Left ventricle myocardium inferior (tissue), 1 donor: ENCODE measurements around the gene RLF. TPM values are rescaled to one million over a fixed set of nuclear protein-coding genes. Genes with fewer than 3 reads are reported as not detected.

Source experiments
- DNase-seq: peaks from one replicate; pipeline ENCODE4 v3.0.0-alpha.2; 2020
- H3K27ac ChIP-seq: fragments of 200-600 bp; replicated peaks from 2 replicates; pipeline ENCODE4 v1.8.0; 2021
- H3K27me3 ChIP-seq: fragments of 200-600 bp; 2 replicates; pipeline ENCODE4 v1.8.0; 2021; ENCODE audit warnings: low read depth
- H3K36me3 ChIP-seq: fragments of 200-600 bp; 2 replicates; pipeline ENCODE4 v1.8.0; 2021
- H3K4me1 ChIP-seq: fragments of 200-600 bp; 2 replicates; pipeline ENCODE4 v1.8.0; 2021
- H3K4me3 ChIP-seq: fragments of 200-600 bp; 2 replicates; pipeline ENCODE4 v1.8.0; 2021; ENCODE audit warnings: mild to moderate bottlenecking, moderate library complexity
- H3K9me3 ChIP-seq: fragments of 200-600 bp; replicated peaks from 2 replicates; pipeline ENCODE4 v1.8.0; 2021
- CTCF ChIP-seq: fragments of 200-600 bp; IDR thresholded peaks from 2 replicates; pipeline ENCODE4 v1.8.0; 2021; ENCODE audit warnings: antibody characterized with exemption, mild to moderate bottlenecking, borderline replicate concordance
- intact Hi-C: fragments of 100-400 bp; cut with micrococcal nuclease; formaldehyde crosslinking; loops from one replicate; pipeline ENCODE4 v1.11.0; 2022
- total RNA-seq: library from RNA; stranded (reverse); fragmentation: NEBNext Ultra II Directional; extraction: Animal tissue kit (Norgen Biotek cat#: 25700); gene quantifications from one replicate; pipeline ENCODE4 v1.2.1, GENCODE V29; 2021
- donor health status: DM: no; HTN: yes; CAD: no; lungs with severe emphysema.

Gene RLF
- total RNA-seq, 1 donor from 2014 or later = 13.2 TPM

DNA sequence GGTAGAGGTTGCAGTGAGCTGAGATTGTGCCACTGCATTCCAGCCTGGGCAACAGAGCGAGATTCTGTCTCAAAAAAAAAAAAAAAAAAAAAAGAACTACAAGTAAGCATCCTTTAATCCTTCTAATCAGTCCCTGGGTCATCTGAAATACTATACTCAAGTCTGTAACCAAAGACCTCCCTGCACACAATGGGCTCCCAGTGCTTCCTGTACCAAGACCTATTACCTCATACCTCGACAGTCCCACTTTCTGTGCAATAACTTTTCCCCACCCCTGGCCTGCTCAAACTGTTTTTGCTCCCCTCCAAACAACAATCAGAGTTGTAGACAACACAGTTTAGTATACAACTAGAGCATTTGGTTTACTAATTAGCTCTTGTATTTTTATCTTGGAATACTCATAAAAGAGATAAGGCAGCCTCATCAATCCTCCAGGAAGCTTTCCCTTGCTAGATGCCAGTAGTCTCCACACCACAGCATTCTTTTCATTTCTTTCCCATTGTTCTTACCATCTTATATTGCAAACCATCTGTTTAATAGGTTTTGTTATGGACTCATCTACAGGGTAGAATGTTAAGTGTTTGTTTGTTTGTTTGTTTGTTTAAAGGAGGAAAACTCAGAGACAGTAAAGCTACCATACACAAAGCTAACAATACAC, 19.2 kb upstream of the RLF start:
- TF ChIP-seq CTCF = no peak
- peaks cover 50% of the 10 kb centered on the region for H3K27me3 ChIP-seq
- no peaks in the 10 kb centered on the region for H3K4me1 ChIP-seq
- H3K9me3 ChIP-seq = no peaks in the 10 kb centered on the region
- no peak overlapping the region for H3K4me3 ChIP-seq
- no peak overlapping the region for H3K27ac ChIP-seq
- intact Hi-C loops = loop anchor here (5.0 to 10.0 kb wide), 2 partner anchors 200 to 263 kb away; no protein-coding TSS in a partner anchor
- DNase-seq = no peak
- H3K36me3 ChIP-seq = no peaks in the 10 kb centered on the region

GRCh38 chr1:40143891-40144575, 17.2 kb upstream of the RLF start:
- no peaks in the 10 kb centered on the region for H3K4me1 ChIP-seq
- no peak for DNase-seq
- TF ChIP-seq CTCF = peak; percentile 85

DNA sequence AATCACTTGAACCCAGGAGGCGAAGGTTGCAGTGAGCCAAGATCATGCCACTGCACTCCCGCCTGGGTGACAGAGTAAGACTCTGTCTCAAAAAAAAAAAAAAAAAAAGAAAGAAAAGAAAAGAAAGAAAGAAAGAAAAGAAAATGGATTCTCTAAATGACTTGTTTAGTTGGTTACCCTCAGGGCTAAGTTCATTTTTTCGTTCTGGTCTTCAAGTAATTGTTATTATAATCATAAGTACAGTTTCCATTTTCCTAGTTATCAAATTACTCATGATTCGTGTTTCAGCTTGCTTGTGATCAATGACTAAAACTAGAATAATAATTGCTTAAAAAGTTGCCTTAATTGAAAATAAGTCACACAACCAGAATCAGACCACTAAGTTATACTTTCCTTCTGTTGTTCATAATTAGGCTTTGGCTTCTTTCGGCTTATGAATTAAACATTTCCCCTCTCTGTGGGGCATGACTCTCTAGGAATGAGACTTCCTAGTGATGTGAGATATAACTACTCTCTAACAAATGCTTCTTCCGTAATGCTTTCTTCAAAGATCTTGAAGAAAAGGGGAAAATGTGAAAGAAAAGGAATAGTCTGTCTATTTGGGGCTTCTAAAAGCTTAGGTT, 9.6 kb upstream of the RLF start:
- Histone ChIP-seq H3K9me3 (no peaks in the 10 kb centered on the region), H3K27me3 (peaks cover 39% of the 10 kb centered on the region), H3K27ac (no peak overlapping the region), H3K4me3 (no peak overlapping the region), H3K36me3 (no peaks in the 10 kb centered on the region), H3K4me1 (no peaks in the 10 kb centered on the region)
- no peak for TF ChIP-seq CTCF
- intact Hi-C loops = no loop called here
- DNase-seq = no peak

More at GRCh38 chr1:40143891-40144575, 17.2 kb upstream of the RLF start:
- Histone ChIP-seq H3K4me3 (no peak overlapping the region), H3K36me3 (no peaks in the 10 kb centered on the region), H3K9me3 (no peaks in the 10 kb centered on the region), H3K27ac (no peak overlapping the region), H3K27me3 (peaks cover 60% of the 10 kb centered on the region)
- intact Hi-C loops = loop anchor here (5.0 to 10.0 kb wide), 2 partner anchors 198 to 261 kb away; no protein-coding TSS in a partner anchor

GRCh38 chr1:40153073-40153770, 8.0 kb upstream of the RLF start:
- H3K4me1 ChIP-seq = no peaks in the 10 kb centered on the region
- intact Hi-C loops = no loop called here
- TF ChIP-seq CTCF = peak; percentile 78

GRCh38 chr1:40155135-40155534, 6.1 kb upstream of the RLF start:
- H3K27ac ChIP-seq = no peak overlapping the region
- H3K4me3 ChIP-seq = no peak overlapping the region
- H3K36me3 ChIP-seq = no peaks in the 10 kb centered on the region
- DNase-seq = no peak
- peaks cover 5% of the 10 kb centered on the region for H3K27me3 ChIP-seq
- H3K9me3 ChIP-seq = no peaks in the 10 kb centered on the region
- intact Hi-C loops = no loop called here
- TF ChIP-seq CTCF = no peak
- H3K4me1 ChIP-seq = no peaks in the 10 kb centered on the region

More at GRCh38 chr1:40153073-40153770, 8.0 kb upstream of the RLF start:
- H3K27me3 ChIP-seq = peaks cover 23% of the 10 kb centered on the region
- DNase-seq = no peak
- no peak overlapping the region for H3K27ac ChIP-seq
- H3K36me3 ChIP-seq = no peaks in the 10 kb centered on the region
- H3K4me3 ChIP-seq = no peak overlapping the region
- no peaks in the 10 kb centered on the region for H3K9me3 ChIP-seq
